ENCODE results near the gene ARSG.
"Not testable (repeated sequence)": the region's sequence is repeated elsewhere in the genome, so short reads cannot be mapped to it uniquely, and the experiment has no call there.

The ARSG gene

DNA sequence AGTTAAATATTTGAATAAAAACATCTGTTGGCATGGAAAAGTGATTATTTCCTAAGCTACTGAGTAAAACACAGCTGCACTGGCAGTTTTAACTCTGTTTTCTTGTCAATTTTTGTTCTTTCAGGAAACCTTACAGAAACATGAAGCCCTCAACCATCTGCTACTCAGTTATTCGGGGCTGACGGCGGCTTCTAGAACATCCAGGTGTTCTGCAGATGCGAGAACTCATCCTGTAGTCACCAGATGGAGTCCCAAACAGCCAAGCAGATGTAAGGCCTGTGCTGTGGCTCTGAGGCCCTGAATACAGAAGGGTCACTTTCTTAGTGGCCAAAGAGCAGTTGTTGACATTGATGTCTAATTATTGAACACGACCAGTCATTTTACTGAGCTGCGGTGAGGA, 15.5 kb downstream of the ARSG start:
- no peaks in the 10 kb centered on the region for H3K4me1 ChIP-seq (ENCODE audit: control insufficient read depth, insufficient read depth, low read length, unreplicated experiment)
- no peak overlapping the region for H2AFZ ChIP-seq (ENCODE audit: low read length, unreplicated experiment)
- H3K27ac ChIP-seq (ENCODE audit: low read depth, low read length) = no peak overlapping the region
- H3K36me3 ChIP-seq (ENCODE audit: insufficient read depth, low read length) = no peaks in the 10 kb centered on the region
- H3K79me2 ChIP-seq (ENCODE audit: control insufficient read depth, insufficient read depth, low read length, unreplicated experiment) = no peaks in the 10 kb centered on the region
- H3K4me3 ChIP-seq (ENCODE audit: low read depth, low read length) = no peak overlapping the region
- no peaks in the 10 kb centered on the region for H3K27me3 ChIP-seq (ENCODE audit: insufficient read depth, low read length)

DNA sequence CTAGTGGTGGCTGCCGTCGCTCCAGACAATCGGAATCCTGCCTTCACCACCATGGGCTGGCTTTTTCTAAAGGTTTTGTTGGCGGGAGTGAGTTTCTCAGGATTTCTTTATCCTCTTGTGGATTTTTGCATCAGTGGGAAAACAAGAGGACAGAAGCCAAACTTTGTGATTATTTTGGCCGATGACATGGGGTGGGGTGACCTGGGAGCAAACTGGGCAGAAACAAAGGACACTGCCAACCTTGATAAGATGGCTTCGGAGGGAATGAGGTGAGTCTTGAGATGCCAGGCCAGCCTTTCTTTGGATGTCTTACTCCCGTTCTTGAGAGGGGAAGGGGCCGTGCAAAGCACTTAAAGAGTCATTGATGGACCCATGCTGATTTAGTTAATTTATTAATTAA, 16.1 kb downstream of the ARSG start:
- no peak overlapping the region for H2AFZ ChIP-seq (ENCODE audit: low read length, unreplicated experiment)
- H3K36me3 ChIP-seq (ENCODE audit: insufficient read depth, low read length) = no peaks in the 10 kb centered on the region
- no peaks in the 10 kb centered on the region for H3K27me3 ChIP-seq (ENCODE audit: insufficient read depth, low read length)
- no peak overlapping the region for H3K4me3 ChIP-seq (ENCODE audit: low read depth, low read length)
- no peak overlapping the region for H3K27ac ChIP-seq (ENCODE audit: low read depth, low read length)
- no peaks in the 10 kb centered on the region for H3K79me2 ChIP-seq (ENCODE audit: control insufficient read depth, insufficient read depth, low read length, unreplicated experiment)
- peaks cover 6% of the 10 kb centered on the region for H3K4me1 ChIP-seq (ENCODE audit: control insufficient read depth, insufficient read depth, low read length, unreplicated experiment)

DNA sequence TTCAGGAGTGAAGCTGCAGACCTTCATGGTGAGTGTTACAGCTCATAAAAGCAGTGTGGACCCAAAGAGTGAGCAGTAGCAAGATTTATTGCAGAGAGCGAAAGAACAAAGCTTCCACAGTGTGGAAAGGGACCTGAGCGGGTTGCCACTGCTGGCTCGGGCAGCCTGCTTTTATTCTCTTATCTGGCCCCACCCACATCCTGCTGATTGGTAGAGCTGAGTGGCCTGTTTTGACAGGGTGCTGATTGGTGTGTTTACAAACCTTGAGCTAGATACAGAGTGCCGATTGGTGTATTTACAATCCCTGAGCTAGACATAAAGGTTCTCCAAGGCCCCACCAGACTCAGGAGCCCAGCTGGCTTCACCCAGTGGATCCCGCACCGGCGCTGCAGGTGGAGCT, 17.2 kb downstream of the ARSG start:
- H2AFZ ChIP-seq (ENCODE audit: low read length, unreplicated experiment); H3K79me2 ChIP-seq (ENCODE audit: control insufficient read depth, insufficient read depth, low read length, unreplicated experiment); H3K4me3 ChIP-seq (ENCODE audit: low read depth, low read length); H3K27me3 ChIP-seq (ENCODE audit: insufficient read depth, low read length); H3K27ac ChIP-seq (ENCODE audit: low read depth, low read length); H3K36me3 ChIP-seq (ENCODE audit: insufficient read depth, low read length): not testable (repeated sequence)
- peaks cover 15% of the 10 kb centered on the region for H3K4me1 ChIP-seq (ENCODE audit: control insufficient read depth, insufficient read depth, low read length, unreplicated experiment)

DNA sequence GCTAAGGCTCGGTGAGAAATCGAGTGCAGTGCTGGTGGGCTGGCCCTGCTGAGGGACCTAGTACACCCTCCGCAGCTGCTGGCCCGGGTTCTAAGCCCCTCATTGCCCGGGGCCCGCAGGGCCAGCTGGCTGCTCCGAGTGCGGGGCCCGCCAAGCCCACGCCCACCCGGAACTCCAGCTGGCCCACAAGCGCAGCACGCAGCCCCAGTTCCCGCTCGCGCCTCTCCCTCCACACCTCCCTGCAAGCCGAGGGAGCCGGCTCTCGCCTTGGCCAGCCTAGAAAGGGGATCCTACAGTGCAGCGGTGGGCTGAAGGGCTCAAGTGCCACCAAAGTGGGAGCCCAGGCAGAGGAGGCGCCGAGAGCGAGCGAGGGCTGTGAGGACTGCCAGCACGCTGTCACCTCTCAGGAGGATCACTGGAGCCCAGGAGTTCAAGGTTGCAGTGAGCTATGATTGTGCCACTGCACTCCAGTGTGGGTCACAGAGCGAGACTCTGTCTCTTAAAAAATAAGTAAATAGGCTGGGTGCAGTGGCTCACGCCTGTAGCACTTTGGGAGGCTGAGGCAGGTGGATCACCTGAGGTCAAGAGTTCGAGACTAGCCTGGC, 17.9 kb downstream of the ARSG start:
- H3K27ac ChIP-seq (ENCODE audit: low read depth, low read length); H3K27me3 ChIP-seq (ENCODE audit: insufficient read depth, low read length); H3K4me3 ChIP-seq (ENCODE audit: low read depth, low read length); H3K36me3 ChIP-seq (ENCODE audit: insufficient read depth, low read length); H2AFZ ChIP-seq (ENCODE audit: low read length, unreplicated experiment); H3K79me2 ChIP-seq (ENCODE audit: control insufficient read depth, insufficient read depth, low read length, unreplicated experiment): not testable (repeated sequence)
- peaks cover 15% of the 10 kb centered on the region for H3K4me1 ChIP-seq (ENCODE audit: control insufficient read depth, insufficient read depth, low read length, unreplicated experiment)

DNA sequence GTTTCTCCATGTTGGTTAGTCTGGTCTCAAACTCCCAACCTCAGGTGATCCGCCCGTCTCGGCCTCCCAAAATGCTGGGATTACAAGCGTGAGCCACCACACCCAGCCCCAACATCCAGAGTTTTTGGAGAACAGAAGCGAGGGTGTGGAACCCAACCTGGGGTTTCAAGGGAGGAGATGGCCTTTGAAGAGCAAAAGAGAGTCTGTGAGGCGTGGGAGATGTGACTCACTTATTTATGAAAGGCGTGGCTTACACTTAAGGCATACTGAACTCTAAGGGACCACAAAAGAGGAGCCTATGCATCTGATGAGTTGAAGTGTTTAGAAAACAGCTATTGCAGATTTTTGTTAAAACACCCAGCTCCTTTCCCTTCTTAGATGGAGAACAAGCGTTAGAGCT, 18.9 kb downstream of the ARSG start:
- Histone ChIP-seq H2AFZ (ENCODE audit: low read length, unreplicated experiment) (no peak overlapping the region), H3K79me2 (ENCODE audit: control insufficient read depth, insufficient read depth, low read length, unreplicated experiment) (no peaks in the 10 kb centered on the region), H3K4me1 (ENCODE audit: control insufficient read depth, insufficient read depth, low read length, unreplicated experiment) (peaks cover 20% of the 10 kb centered on the region), H3K36me3 (ENCODE audit: insufficient read depth, low read length) (no peaks in the 10 kb centered on the region), H3K27me3 (ENCODE audit: insufficient read depth, low read length) (no peaks in the 10 kb centered on the region), H3K27ac (ENCODE audit: low read depth, low read length) (no peak overlapping the region), H3K4me3 (ENCODE audit: low read depth, low read length) (no peak overlapping the region)

DNA sequence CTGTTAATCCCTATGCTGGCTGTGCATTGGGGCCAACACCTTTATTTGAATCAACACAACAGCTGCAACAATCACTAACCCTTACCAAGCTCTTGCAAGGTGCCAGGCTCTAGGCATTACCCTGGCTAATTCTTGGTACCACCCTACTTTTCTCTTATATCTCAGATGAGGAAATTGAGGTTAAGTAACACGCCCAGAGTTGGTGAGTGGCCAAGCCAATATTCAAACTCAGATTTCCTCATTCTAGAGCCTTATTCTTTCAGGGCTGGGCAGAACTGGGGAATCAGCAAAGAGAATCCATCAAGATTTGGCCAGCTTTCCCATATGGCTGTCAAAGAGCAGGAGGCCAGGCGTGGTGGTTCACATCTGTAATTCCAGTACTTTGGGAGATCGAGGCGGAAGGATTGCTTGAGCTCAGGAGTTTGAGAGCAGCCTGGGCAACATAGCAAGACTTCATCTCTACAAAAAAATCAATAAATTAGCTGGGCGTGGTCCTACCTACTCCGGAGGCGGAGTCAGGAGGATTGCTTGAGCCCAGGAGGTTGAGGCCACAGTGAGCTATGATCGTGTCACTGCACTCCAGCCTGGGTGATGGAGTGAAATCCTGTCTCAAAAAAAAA, 23.7 kb downstream of the ARSG start:
- Histone ChIP-seq H3K4me3 (ENCODE audit: low read depth, low read length) (no peak overlapping the region), H3K36me3 (ENCODE audit: insufficient read depth, low read length) (no peaks in the 10 kb centered on the region), H3K79me2 (ENCODE audit: control insufficient read depth, insufficient read depth, low read length, unreplicated experiment) (no peaks in the 10 kb centered on the region), H3K27me3 (ENCODE audit: insufficient read depth, low read length) (no peaks in the 10 kb centered on the region), H3K27ac (ENCODE audit: low read depth, low read length) (no peak overlapping the region), H3K4me1 (ENCODE audit: control insufficient read depth, insufficient read depth, low read length, unreplicated experiment) (peaks cover 31% of the 10 kb centered on the region), H2AFZ (ENCODE audit: low read length, unreplicated experiment) (no peak overlapping the region)

DNA sequence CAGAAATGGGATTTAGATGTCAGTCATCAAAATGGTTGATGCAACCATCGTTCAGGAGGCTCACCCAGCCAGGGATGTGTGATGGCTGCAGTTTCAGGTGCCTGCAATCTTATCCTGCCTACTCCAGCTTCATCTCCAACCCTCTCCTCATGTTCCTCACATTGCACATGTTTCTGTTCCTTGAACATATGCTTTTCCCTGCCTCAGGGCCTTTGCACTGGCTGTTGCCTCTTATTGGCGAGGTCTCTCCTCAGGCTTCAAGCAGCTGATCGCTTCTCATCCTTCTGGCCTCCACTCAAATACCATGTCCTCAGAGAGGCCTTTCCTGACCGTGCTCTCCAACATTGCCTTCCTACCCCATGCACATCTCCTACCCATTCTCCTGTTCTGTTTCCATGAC, 24.6 kb downstream of the ARSG start:
- Histone ChIP-seq H2AFZ (ENCODE audit: low read length, unreplicated experiment) (no peak overlapping the region), H3K4me3 (ENCODE audit: low read depth, low read length) (no peak overlapping the region), H3K79me2 (ENCODE audit: control insufficient read depth, insufficient read depth, low read length, unreplicated experiment) (no peaks in the 10 kb centered on the region), H3K36me3 (ENCODE audit: insufficient read depth, low read length) (no peaks in the 10 kb centered on the region), H3K27ac (ENCODE audit: low read depth, low read length) (no peak overlapping the region), H3K4me1 (ENCODE audit: control insufficient read depth, insufficient read depth, low read length, unreplicated experiment) (peaks cover 31% of the 10 kb centered on the region), H3K27me3 (ENCODE audit: insufficient read depth, low read length) (no peaks in the 10 kb centered on the region)

DNA sequence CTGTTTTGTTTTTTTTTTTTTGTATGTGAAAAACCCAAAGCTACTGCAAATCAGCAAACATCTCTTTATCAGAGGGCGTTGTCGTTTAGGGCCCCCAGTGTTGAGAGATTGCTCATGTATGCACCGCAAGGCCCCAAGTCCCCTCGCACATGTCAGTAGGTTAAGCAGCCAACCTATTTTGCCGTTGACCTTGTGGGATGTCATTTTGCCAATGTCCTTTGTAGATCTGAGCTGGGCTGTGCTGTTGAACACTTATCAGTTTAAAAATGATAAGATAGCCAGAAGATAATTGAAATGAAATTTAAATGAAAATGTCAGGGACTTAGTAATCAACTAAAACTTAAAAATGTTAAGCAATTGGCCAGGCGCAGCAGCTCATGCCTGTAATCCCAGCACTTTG, 26.2 kb downstream of the ARSG start:
- H3K4me1 ChIP-seq (ENCODE audit: control insufficient read depth, insufficient read depth, low read length, unreplicated experiment) = peaks cover 25% of the 10 kb centered on the region
- H3K79me2 ChIP-seq (ENCODE audit: control insufficient read depth, insufficient read depth, low read length, unreplicated experiment) = no peaks in the 10 kb centered on the region
- H2AFZ ChIP-seq (ENCODE audit: low read length, unreplicated experiment) = no peak overlapping the region
- H3K4me3 ChIP-seq (ENCODE audit: low read depth, low read length) = no peak overlapping the region
- H3K27ac ChIP-seq (ENCODE audit: low read depth, low read length) = no peak overlapping the region
- H3K27me3 ChIP-seq (ENCODE audit: insufficient read depth, low read length) = no peaks in the 10 kb centered on the region
- H3K36me3 ChIP-seq (ENCODE audit: insufficient read depth, low read length) = no peaks in the 10 kb centered on the region

DNA sequence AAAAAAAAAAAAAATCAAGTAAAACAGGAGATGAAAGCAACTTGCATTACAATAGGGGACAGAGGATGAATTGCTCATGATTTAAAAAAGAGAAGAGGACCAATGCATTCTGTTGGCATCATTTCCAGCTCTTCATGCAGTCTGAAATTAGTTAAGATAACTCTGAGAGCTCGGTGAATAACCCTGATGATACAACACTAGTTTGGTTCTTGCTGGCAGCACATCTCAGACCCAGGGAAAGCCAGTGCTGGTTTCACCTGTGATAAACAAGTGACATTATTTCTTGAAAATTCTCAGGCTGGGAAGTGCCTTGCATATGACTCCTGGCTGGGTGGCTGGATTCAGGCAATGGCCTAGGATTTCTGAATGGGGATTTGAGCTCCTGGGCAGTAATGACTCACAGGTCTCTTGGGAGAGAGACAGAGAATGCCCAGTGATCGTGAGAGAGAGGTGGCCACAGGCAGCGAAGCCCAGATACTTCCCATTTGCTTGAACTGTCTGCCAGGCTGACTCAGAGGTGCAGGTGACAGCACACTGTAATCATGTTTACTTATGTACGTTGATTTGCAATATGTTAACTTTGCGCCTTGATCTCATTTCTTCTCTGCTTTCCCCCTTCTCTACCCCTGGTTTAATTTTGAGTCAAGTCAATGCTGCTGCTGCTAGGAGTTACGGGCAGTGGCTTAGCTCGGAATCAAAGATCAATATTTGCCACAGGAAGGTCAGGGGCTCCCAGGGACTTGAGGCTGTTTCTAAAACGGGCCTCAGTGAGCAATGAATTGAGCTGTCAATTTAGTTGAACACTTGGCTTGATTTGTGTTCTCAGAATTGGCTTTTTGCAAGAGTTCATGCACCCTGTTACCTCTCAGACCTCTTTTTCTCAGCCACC, 27.1 kb downstream of the ARSG start:
- Histone ChIP-seq H3K79me2 (ENCODE audit: control insufficient read depth, insufficient read depth, low read length, unreplicated experiment) (no peaks in the 10 kb centered on the region), H3K27me3 (ENCODE audit: insufficient read depth, low read length) (no peaks in the 10 kb centered on the region), H3K4me1 (ENCODE audit: control insufficient read depth, insufficient read depth, low read length, unreplicated experiment) (peaks cover 16% of the 10 kb centered on the region), H3K36me3 (ENCODE audit: insufficient read depth, low read length) (no peaks in the 10 kb centered on the region), H3K27ac (ENCODE audit: low read depth, low read length) (peak overlapping the region; percentile 25; the same call in 1 of the 2 replicates), H3K4me3 (ENCODE audit: low read depth, low read length) (no peak overlapping the region), H2AFZ (ENCODE audit: low read length, unreplicated experiment) (no peak overlapping the region)

DNA sequence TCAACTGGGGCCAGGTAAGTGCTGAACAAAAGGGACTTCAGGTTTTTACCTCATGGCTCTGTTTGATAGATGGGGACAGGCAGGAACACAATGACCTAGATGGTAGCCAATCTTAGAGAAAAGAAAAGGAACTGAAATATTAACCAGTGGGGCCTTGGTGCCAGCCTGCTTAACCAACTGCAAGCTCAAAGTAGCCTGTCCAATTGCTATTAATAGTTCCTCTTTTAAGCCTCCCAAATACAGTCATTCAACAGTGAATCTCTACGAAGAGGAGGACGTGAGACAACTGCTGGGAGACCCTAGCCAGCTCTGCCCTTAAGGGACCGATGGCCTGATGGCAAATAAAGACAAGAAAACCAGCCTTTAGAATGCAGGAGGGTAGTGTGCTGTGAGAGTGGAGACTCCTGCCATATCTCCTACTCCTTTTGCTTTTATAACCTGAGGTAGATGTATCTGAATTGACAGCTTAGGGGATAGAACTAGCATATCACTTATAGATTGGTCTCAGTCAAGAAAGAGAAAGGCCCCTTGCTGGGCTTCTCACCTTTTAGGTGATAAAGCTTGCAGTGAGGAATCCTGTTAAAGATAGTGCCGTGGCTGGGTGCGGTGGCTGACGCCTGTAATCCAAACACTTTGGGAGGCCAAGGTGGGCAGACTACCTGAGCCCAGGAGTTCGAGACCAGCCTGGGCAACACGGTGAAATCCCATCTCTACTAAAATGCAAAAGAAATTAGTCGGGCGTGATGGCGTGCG, 28.3 kb downstream of the ARSG start:
- peaks cover 14% of the 10 kb centered on the region for H3K4me1 ChIP-seq (ENCODE audit: control insufficient read depth, insufficient read depth, low read length, unreplicated experiment)

More for the DNA sequence above, 28.3 kb downstream of the ARSG start:
- Histone ChIP-seq H3K36me3 (ENCODE audit: insufficient read depth, low read length) (no peaks in the 10 kb centered on the region), H3K4me3 (ENCODE audit: low read depth, low read length) (no peak overlapping the region), H2AFZ (ENCODE audit: low read length, unreplicated experiment) (no peak overlapping the region), H3K27me3 (ENCODE audit: insufficient read depth, low read length) (no peaks in the 10 kb centered on the region), H3K79me2 (ENCODE audit: control insufficient read depth, insufficient read depth, low read length, unreplicated experiment) (no peaks in the 10 kb centered on the region), H3K27ac (ENCODE audit: low read depth, low read length) (no peak overlapping the region)

Measured in ACC112 (cell line).